OCI-LY1 (cell line): Measurements from ENCODE around the gene FGF22.

Experiments used
- H2AFZ ChIP-seq: fragments of 200-600 bp; sonication (generic), shearing (Covaris generic); 2 replicates; pipeline ENCODE4 v1.6.0; 2014; ENCODE audit warnings: antibody characterized with exemption, mild to moderate bottlenecking, low read length
- H3F3A ChIP-seq: fragments of 200-600 bp; sonication (generic), shearing (Covaris generic); 2 replicates; pipeline ENCODE4 v1.6.0; 2014; ENCODE audit warnings: mild to moderate bottlenecking, antibody characterized with exemption, low read length, moderate library complexity; ENCODE audit not compliant: insufficient read depth
- H3K27ac ChIP-seq: fragments of 200-600 bp; sonication (generic); 2 replicates; pipeline ENCODE4 v1.5.1; 2014; ENCODE audit warnings: low read length, mixed run types, mild to moderate bottlenecking, low read depth; ENCODE audit not compliant: poor library complexity, severe bottlenecking
- H3K27me3 ChIP-seq: fragments of 200-600 bp; sonication (generic); 2 replicates; pipeline ENCODE4 v1.6.0; 2014; ENCODE audit warnings: antibody characterized with exemption, mild to moderate bottlenecking, low read length, moderate library complexity; ENCODE audit not compliant: insufficient read depth
- H3K36me3 ChIP-seq: fragments of 200-600 bp; sonication (generic); 2 replicates; pipeline ENCODE4 v1.6.1; 2014; ENCODE audit warnings: mild to moderate bottlenecking, antibody characterized with exemption, low read length, moderate library complexity, mixed read lengths; ENCODE audit not compliant: insufficient read depth
- H3K4me1 ChIP-seq: fragments of 200-600 bp; sonication (generic); 2 replicates; pipeline ENCODE4 v1.5.1; 2014; ENCODE audit warnings: mild to moderate bottlenecking, low read length, moderate library complexity; ENCODE audit not compliant: insufficient read depth, severe bottlenecking
- H3K4me2 ChIP-seq: fragments of 200-600 bp; sonication (generic), shearing (Covaris generic); 2 replicates; pipeline ENCODE4 v1.6.1; 2014; ENCODE audit warnings: low read length
- H3K4me3 ChIP-seq: fragments of 200-600 bp; sonication (generic); 2 replicates; pipeline ENCODE4 v1.5.1; 2014; ENCODE audit warnings: low read length, low read depth, mild to moderate bottlenecking, mixed read lengths; ENCODE audit not compliant: poor library complexity, severe bottlenecking
- H3K79me2 ChIP-seq: fragments of 200-600 bp; shearing (Covaris generic); 2 replicates; pipeline ENCODE4 v1.6.1; 2016; ENCODE audit warnings: mixed run types, low read length, mixed read lengths; ENCODE audit not compliant: insufficient read depth
- H3K9ac ChIP-seq: fragments of 200-600 bp; sonication (generic), shearing (Covaris generic); 2 replicates; pipeline ENCODE4 v1.6.1; 2014; ENCODE audit warnings: mild to moderate bottlenecking, low read length, mixed read lengths
- H3K9me2 ChIP-seq: fragments of 200-600 bp; sonication (generic), shearing (Covaris generic); 2 replicates; pipeline ENCODE4 v1.6.1; 2014; ENCODE audit warnings: low read depth, mild to moderate bottlenecking, low read length, mixed read lengths
- H3K9me3 ChIP-seq: fragments of 200-600 bp; shearing (Covaris generic); 2 replicates; pipeline ENCODE4 v1.6.1; 2014; ENCODE audit warnings: low read length, mixed read lengths
- H4K20me1 ChIP-seq: fragments of 200-600 bp; sonication (generic), shearing (Covaris generic); 2 replicates; pipeline ENCODE4 v1.6.0; 2016; ENCODE audit warnings: mild to moderate bottlenecking, low read length; ENCODE audit not compliant: insufficient read depth
- CTCF ChIP-seq: fragments of 200-600 bp; sonication (generic), shearing (Covaris generic); IDR thresholded peaks from 2 replicates; pipeline ENCODE4 v1.5.1; 2017; ENCODE audit warnings: mild to moderate bottlenecking, antibody characterized with exemption, low read length, moderate library complexity, mixed read lengths
- EZH2 ChIP-seq: fragments of 200-600 bp; sonication (generic), shearing (Covaris generic); IDR thresholded peaks from 2 replicates; pipeline ENCODE4 v1.8.0; 2017; ENCODE audit warnings: borderline replicate concordance, mixed run types, mild to moderate bottlenecking, antibody characterized with exemption, low read length, moderate library complexity, mixed read lengths

FGF22 gene

GRCh38 chr19:613732-614567, 25.7 kb upstream of the FGF22 start:
- Histone ChIP-seq H3K4me2 (no peak overlapping the region), H3K27ac (no peak overlapping the region), H2AFZ (no peak overlapping the region), H3K27me3 (no peaks in the 10 kb centered on the region), H3K4me1 (peaks cover 33% of the 10 kb centered on the region), H3K9ac (no peak overlapping the region), H3K79me2 (no peaks in the 10 kb centered on the region), H3K4me3 (no peak overlapping the region), H3K36me3 (peaks cover 40% of the 10 kb centered on the region), H3K9me3 (no peaks in the 10 kb centered on the region), H3F3A (0 out of 2 replicates have a peak, but pooled peaks cover 4% of the 10 kb centered on the region), H3K9me2 (no peaks in the 10 kb centered on the region), H4K20me1 (no peaks in the 10 kb centered on the region)
- TF ChIP-seq CTCF (no peak), EZH2 (no peak)

- Histone ChIP-seq H3K27ac (no peak overlapping the region), H3K79me2 (no peaks in the 10 kb centered on the region), H2AFZ (no peak overlapping the region), H4K20me1 (no peaks in the 10 kb centered on the region), H3K4me2 (no peak overlapping the region), H3K4me3 (no peak overlapping the region), H3K9ac (no peak overlapping the region), H3K9me3 (no peaks in the 10 kb centered on the region), H3K9me2 (no peaks in the 10 kb centered on the region), H3K27me3 (no peaks in the 10 kb centered on the region), H3K36me3 (peaks cover 56% of the 10 kb centered on the region), H3F3A (0 out of 2 replicates have a peak, but pooled peaks cover 4% of the 10 kb centered on the region), H3K4me1 (peaks cover 16% of the 10 kb centered on the region)
- TF ChIP-seq EZH2 (no peak), CTCF (no peak)
Measured at GRCh38 chr19:615619-616018, 24.1 kb upstream of the FGF22 start.

GRCh38 chr19:616062-616700, 23.5 kb upstream of the FGF22 start:
- Histone ChIP-seq H3K4me2 (no peak overlapping the region), H2AFZ (no peak overlapping the region), H3K9ac (no peak overlapping the region), H4K20me1 (no peaks in the 10 kb centered on the region), H3K36me3 (peaks cover 56% of the 10 kb centered on the region), H3K4me1 (peaks cover 10% of the 10 kb centered on the region), H3K4me3 (no peak overlapping the region), H3K27me3 (no peaks in the 10 kb centered on the region), H3K27ac (no peak overlapping the region), H3K79me2 (no peaks in the 10 kb centered on the region), H3K9me2 (no peaks in the 10 kb centered on the region), H3K9me3 (no peaks in the 10 kb centered on the region), H3F3A (0 out of 2 replicates have a peak, but pooled peaks cover 4% of the 10 kb centered on the region)
- no peak for TF ChIP-seq CTCF
- TF ChIP-seq EZH2 = no peak
